ENCODE data around the gene DSCAML1.

Gene DSCAML1

GRCh38 chr11:117823294-117823945 is 26.4 kb upstream of the DSCAML1 start:
- H3K9me3 ChIP-seq (ENCODE audit: control insufficient read depth, insufficient read depth, low read length), result no peaks in the 10 kb centered on the region
- no peaks in the 10 kb centered on the region for H3K27me3 ChIP-seq (ENCODE audit: control insufficient read depth, insufficient read depth, low read length)
- H3K36me3 ChIP-seq (ENCODE audit: control insufficient read depth, insufficient read depth, low read length), result no peaks in the 10 kb centered on the region
- no CpG with 5 or more reads among the region's 18 CpGs for whole genome bisulfite sequencing (ENCODE audit: insufficient coverage, insufficient read length)
- peaks cover 6% of the 10 kb centered on the region for H3K4me1 ChIP-seq (ENCODE audit: control insufficient read depth, insufficient read depth, low read length)
- DNase-seq (ENCODE audit: low read depth, low spot score), result no peak
- H3K27ac ChIP-seq (ENCODE audit: low read length), result no peak overlapping the region
- H3K4me3 ChIP-seq (ENCODE audit: low read length), result no peak overlapping the region

- no peak for DNase-seq (ENCODE audit: low read depth, low spot score)
- no CpG with 5 or more reads among the region's 33 CpGs for WGBS (ENCODE audit: insufficient coverage, insufficient read length)
- Histone ChIP-seq H3K4me1 (ENCODE audit: control insufficient read depth, insufficient read depth, low read length) (peaks cover 6% of the 10 kb centered on the region), H3K36me3 (ENCODE audit: control insufficient read depth, insufficient read depth, low read length) (no peaks in the 10 kb centered on the region), H3K27me3 (ENCODE audit: control insufficient read depth, insufficient read depth, low read length) (no peaks in the 10 kb centered on the region), H3K4me3 (ENCODE audit: low read length) (no peak overlapping the region), H3K9me3 (ENCODE audit: control insufficient read depth, insufficient read depth, low read length) (no peaks in the 10 kb centered on the region), H3K27ac (ENCODE audit: low read length) (no peak overlapping the region)
Observed at GRCh38 chr11:117822074-117823033, 25.3 kb upstream of the DSCAML1 start.

- no peak for DNase-seq (ENCODE audit: low read depth, low spot score)
- H3K9me3 ChIP-seq (ENCODE audit: control insufficient read depth, insufficient read depth, low read length), result no peaks in the 10 kb centered on the region
- no peaks in the 10 kb centered on the region for H3K27me3 ChIP-seq (ENCODE audit: control insufficient read depth, insufficient read depth, low read length)
- H3K36me3 ChIP-seq (ENCODE audit: control insufficient read depth, insufficient read depth, low read length), result no peaks in the 10 kb centered on the region
- no CpG with 5 or more reads among the region's 12 CpGs for WGBS (ENCODE audit: insufficient coverage, insufficient read length)
- peaks cover 10% of the 10 kb centered on the region for H3K4me1 ChIP-seq (ENCODE audit: control insufficient read depth, insufficient read depth, low read length)
- no peak overlapping the region for H3K27ac ChIP-seq (ENCODE audit: low read length)
- H3K4me3 ChIP-seq (ENCODE audit: low read length), result no peak overlapping the region
Observed at GRCh38 chr11:117821431-117821830, 24.4 kb upstream of the DSCAML1 start.

- WGBS (ENCODE audit: insufficient coverage, insufficient read length), result no CpG with 5 or more reads among the region's 10 CpGs
- H3K36me3 ChIP-seq (ENCODE audit: control insufficient read depth, insufficient read depth, low read length), result no peaks in the 10 kb centered on the region
- H3K4me3 ChIP-seq (ENCODE audit: low read length), result no peak overlapping the region
- no peak overlapping the region for H3K27ac ChIP-seq (ENCODE audit: low read length)
- no peak for DNase-seq (ENCODE audit: low read depth, low spot score)
- H3K4me1 ChIP-seq (ENCODE audit: control insufficient read depth, insufficient read depth, low read length), result peaks cover 10% of the 10 kb centered on the region
- no peaks in the 10 kb centered on the region for H3K27me3 ChIP-seq (ENCODE audit: control insufficient read depth, insufficient read depth, low read length)
- no peaks in the 10 kb centered on the region for H3K9me3 ChIP-seq (ENCODE audit: control insufficient read depth, insufficient read depth, low read length)
Observed at GRCh38 chr11:117820516-117820915, 23.5 kb upstream of the DSCAML1 start.

- Histone ChIP-seq H3K9me3 (ENCODE audit: control insufficient read depth, insufficient read depth, low read length) (no peaks in the 10 kb centered on the region), H3K27ac (ENCODE audit: low read length) (no peak overlapping the region), H3K27me3 (ENCODE audit: control insufficient read depth, insufficient read depth, low read length) (no peaks in the 10 kb centered on the region), H3K36me3 (ENCODE audit: control insufficient read depth, insufficient read depth, low read length) (no peaks in the 10 kb centered on the region), H3K4me3 (ENCODE audit: low read length) (no peak overlapping the region), H3K4me1 (ENCODE audit: control insufficient read depth, insufficient read depth, low read length) (peaks cover 10% of the 10 kb centered on the region)
- no peak for DNase-seq (ENCODE audit: low read depth, low spot score)
- WGBS (ENCODE audit: insufficient coverage, insufficient read length), result no CpG with 5 or more reads among the region's 11 CpGs
Observed at GRCh38 chr11:117820071-117820470, 23.1 kb upstream of the DSCAML1 start.

GRCh38 chr11:117819096-117820040 is 22.4 kb upstream of the DSCAML1 start:
- no CpG with 5 or more reads among the region's 10 CpGs for WGBS (ENCODE audit: insufficient coverage, insufficient read length)
- DNase-seq (ENCODE audit: low read depth, low spot score), result peak; percentile 74
- Histone ChIP-seq H3K27me3 (ENCODE audit: control insufficient read depth, insufficient read depth, low read length) (no peaks in the 10 kb centered on the region), H3K4me3 (ENCODE audit: low read length) (no peak overlapping the region), H3K27ac (ENCODE audit: low read length) (no peak overlapping the region), H3K4me1 (ENCODE audit: control insufficient read depth, insufficient read depth, low read length) (peaks cover 6% of the 10 kb centered on the region), H3K36me3 (ENCODE audit: control insufficient read depth, insufficient read depth, low read length) (no peaks in the 10 kb centered on the region), H3K9me3 (ENCODE audit: control insufficient read depth, insufficient read depth, low read length) (no peaks in the 10 kb centered on the region)

- Histone ChIP-seq H3K9me3 (ENCODE audit: control insufficient read depth, insufficient read depth, low read length) (no peaks in the 10 kb centered on the region), H3K36me3 (ENCODE audit: control insufficient read depth, insufficient read depth, low read length) (no peaks in the 10 kb centered on the region), H3K4me3 (ENCODE audit: low read length) (no peak overlapping the region), H3K27me3 (ENCODE audit: control insufficient read depth, insufficient read depth, low read length) (no peaks in the 10 kb centered on the region), H3K27ac (ENCODE audit: low read length) (no peak overlapping the region), H3K4me1 (ENCODE audit: control insufficient read depth, insufficient read depth, low read length) (peaks cover 7% of the 10 kb centered on the region)
- WGBS (ENCODE audit: insufficient coverage, insufficient read length), result no CpG with 5 or more reads among the region's 9 CpGs
- DNase-seq (ENCODE audit: low read depth, low spot score), result no peak
Observed at GRCh38 chr11:117818041-117818873, 21.2 kb upstream of the DSCAML1 start.

- Histone ChIP-seq H3K9me3 (ENCODE audit: control insufficient read depth, insufficient read depth, low read length) (no peaks in the 10 kb centered on the region), H3K27me3 (ENCODE audit: control insufficient read depth, insufficient read depth, low read length) (no peaks in the 10 kb centered on the region), H3K27ac (ENCODE audit: low read length) (no peak overlapping the region), H3K4me3 (ENCODE audit: low read length) (no peak overlapping the region; the same call in 1 of the 2 replicates), H3K36me3 (ENCODE audit: control insufficient read depth, insufficient read depth, low read length) (no peaks in the 10 kb centered on the region), H3K4me1 (ENCODE audit: control insufficient read depth, insufficient read depth, low read length) (peaks cover 7% of the 10 kb centered on the region)
- DNase-seq (ENCODE audit: low read depth, low spot score), result peak; percentile 79
- no CpG with 5 or more reads among the region's 19 CpGs for WGBS (ENCODE audit: insufficient coverage, insufficient read length)
Observed at GRCh38 chr11:117817368-117818040, 20.5 kb upstream of the DSCAML1 start.

- no peaks in the 10 kb centered on the region for H3K9me3 ChIP-seq (ENCODE audit: control insufficient read depth, insufficient read depth, low read length)
- no CpG with 5 or more reads among the region's 5 CpGs for WGBS (ENCODE audit: insufficient coverage, insufficient read length)
- no peaks in the 10 kb centered on the region for H3K27me3 ChIP-seq (ENCODE audit: control insufficient read depth, insufficient read depth, low read length)
- no peak overlapping the region for H3K27ac ChIP-seq (ENCODE audit: low read length)
- no peak overlapping the region for H3K4me3 ChIP-seq (ENCODE audit: low read length)
- H3K4me1 ChIP-seq (ENCODE audit: control insufficient read depth, insufficient read depth, low read length), result peaks cover 7% of the 10 kb centered on the region
- DNase-seq (ENCODE audit: low read depth, low spot score), result no peak
- H3K36me3 ChIP-seq (ENCODE audit: control insufficient read depth, insufficient read depth, low read length), result no peaks in the 10 kb centered on the region
Observed at GRCh38 chr11:117816846-117817367, 19.9 kb upstream of the DSCAML1 start.

Data from iPS DF 6.9 (cell line).